VCaP (cell line): ENCODE results near the gene PLXNA2.

Source experiments
- H3K27ac ChIP-seq: fragments of 450-650 bp; 2 replicates; pipeline ENCODE4 v1.5.1; 2017
- TF ChIP-seq, protein P1 (sequence below): fragments of 450-650 bp; conservative IDR thresholded peaks from 2 replicates; pipeline ENCODE4 v1.5.1; 2017; ENCODE audit warnings: mild to moderate bottlenecking, moderate library complexity

Gene PLXNA2

DNA sequence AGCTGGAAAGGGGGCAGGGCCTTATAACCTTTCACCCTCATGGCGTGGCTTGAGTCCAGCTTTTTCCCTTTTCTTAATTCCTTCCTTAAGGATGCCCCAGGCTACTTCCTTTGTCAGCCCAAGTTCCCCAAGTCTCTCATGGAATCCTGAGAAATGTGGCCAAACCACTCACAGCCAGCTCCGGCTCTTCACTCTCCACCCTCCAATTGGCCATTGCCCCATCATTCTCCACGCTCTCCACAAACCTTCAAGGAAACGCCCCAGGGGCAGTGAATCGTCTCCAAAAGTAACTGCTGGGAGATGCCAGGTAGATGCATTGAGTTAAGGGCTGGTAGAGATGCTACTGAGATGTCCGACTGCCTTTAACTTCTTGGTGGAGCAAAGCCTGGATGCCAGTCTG is 219.8 kb downstream of the PLXNA2 start:
- TF ChIP-seq, protein P1, sequence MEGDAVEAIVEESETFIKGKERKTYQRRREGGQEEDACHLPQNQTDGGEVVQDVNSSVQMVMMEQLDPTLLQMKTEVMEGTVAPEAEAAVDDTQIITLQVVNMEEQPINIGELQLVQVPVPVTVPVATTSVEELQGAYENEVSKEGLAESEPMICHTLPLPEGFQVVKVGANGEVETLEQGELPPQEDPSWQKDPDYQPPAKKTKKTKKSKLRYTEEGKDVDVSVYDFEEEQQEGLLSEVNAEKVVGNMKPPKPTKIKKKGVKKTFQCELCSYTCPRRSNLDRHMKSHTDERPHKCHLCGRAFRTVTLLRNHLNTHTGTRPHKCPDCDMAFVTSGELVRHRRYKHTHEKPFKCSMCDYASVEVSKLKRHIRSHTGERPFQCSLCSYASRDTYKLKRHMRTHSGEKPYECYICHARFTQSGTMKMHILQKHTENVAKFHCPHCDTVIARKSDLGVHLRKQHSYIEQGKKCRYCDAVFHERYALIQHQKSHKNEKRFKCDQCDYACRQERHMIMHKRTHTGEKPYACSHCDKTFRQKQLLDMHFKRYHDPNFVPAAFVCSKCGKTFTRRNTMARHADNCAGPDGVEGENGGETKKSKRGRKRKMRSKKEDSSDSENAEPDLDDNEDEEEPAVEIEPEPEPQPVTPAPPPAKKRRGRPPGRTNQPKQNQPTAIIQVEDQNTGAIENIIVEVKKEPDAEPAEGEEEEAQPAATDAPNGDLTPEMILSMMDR, result no peak
- no peak overlapping the region for H3K27ac ChIP-seq

DNA sequence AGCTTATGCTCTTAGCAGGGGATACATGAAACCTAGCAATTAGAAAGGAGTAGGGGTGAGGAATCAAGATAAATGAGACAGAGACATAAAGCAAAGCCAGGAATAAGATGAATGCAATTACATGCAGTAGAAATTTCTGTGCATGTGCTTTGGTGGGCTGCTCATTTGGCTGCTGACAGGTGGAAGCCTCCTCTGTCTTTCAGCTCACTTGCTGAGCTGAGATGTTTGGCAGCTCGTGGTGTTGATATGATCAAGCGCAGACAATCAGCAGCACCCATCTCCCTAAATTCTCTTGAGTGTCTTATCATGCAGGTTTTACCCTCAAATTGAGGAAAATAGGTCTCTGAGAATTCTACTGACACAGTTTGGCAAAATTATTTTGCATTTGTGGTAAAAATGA is 224.9 kb downstream of the PLXNA2 start:
- TF ChIP-seq, protein P1, result no peak
- no peak overlapping the region for H3K27ac ChIP-seq

DNA sequence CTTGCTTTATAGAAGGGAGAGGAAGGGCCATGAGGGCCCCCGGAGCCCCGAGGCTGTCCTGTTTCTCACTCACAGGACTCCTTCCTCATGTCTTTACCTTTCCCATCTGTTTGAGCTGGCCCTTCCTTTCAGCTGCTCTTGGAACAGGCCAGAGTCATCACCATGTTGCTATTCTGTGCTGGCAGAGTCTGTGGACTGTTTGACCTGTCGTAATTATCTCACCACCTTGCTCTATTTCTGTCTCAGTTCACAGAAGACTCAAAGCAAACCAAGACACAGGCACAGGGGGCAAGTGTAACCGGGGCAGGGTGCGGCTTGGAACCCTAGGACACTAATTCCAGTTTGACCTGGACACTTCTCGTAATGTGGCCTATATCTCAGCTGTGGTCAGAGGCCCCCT is 228.9 kb downstream of the PLXNA2 start:
- H3K27ac ChIP-seq, result no peak overlapping the region
- TF ChIP-seq, protein P1, result no peak

DNA sequence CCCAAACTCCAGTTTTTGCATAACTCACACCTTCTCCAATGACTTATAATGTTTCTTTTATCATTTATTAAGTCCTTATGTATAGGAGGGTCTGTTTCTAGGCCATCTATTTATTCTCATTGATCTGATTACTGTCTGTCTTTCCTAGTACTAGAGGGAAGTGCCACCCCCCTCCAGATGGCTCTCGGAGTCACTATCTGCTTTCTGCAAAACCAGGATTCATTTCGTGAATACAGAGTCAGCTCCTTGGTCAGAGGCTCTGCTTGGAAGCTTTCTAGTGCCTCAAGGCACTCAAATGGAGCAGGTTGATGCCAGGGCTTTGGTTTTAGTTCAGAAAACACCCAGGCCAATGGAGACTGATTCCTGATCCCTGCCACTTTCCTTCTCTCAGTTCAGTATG is 231.0 kb downstream of the PLXNA2 start:
- H3K27ac ChIP-seq, result no peak overlapping the region
- TF ChIP-seq, protein P1, result no peak

DNA sequence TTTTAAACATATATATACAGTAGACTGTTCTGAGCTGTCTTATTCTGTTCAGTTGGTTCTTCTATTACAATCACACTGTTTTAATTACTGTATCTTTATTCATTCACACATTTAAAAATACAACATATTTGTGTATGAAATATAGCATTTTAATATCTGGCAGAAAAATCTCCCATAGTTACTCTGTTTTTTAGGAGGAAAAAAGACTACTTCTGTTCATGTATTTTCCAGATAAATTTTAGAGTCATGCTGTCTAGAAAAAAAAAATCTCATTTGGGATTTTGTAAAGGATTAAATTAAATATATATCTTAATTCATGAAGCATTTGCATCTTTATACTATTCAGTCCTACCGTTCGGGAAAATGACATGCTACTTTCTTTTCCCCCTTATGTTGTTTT is 231.5 kb downstream of the PLXNA2 start:
- TF ChIP-seq, protein P1, result no peak
- H3K27ac ChIP-seq, result no peak overlapping the region

DNA sequence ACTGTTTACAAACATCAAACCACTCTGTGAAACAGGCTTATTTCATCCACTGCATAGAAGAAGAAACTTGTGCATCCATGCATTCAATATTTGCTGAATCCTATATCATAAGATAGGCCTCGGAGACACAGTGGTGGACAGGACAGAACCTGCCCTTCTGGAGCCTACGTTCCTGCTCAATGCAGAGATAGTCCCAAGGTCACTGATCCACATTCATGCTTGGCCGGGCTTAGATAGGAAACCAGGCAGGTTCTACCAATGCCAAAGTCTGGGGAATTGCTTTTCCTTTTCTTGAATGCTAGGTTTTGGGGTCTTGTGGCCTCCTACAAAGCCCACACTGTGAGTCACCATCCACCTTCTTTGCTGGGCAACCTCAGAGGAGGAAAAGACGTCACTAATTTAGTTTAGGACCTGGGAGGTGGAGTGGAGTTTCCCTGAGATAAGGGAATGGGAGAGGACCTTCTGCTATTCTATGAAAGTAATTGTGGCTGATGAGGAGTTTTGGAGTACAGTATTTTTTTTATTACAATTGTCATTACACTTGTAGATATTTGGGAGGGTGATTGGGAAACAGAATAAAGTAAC is 233.6 kb downstream of the PLXNA2 start:
- H3K27ac ChIP-seq, result no peak overlapping the region
- TF ChIP-seq, protein P1, result no peak

DNA sequence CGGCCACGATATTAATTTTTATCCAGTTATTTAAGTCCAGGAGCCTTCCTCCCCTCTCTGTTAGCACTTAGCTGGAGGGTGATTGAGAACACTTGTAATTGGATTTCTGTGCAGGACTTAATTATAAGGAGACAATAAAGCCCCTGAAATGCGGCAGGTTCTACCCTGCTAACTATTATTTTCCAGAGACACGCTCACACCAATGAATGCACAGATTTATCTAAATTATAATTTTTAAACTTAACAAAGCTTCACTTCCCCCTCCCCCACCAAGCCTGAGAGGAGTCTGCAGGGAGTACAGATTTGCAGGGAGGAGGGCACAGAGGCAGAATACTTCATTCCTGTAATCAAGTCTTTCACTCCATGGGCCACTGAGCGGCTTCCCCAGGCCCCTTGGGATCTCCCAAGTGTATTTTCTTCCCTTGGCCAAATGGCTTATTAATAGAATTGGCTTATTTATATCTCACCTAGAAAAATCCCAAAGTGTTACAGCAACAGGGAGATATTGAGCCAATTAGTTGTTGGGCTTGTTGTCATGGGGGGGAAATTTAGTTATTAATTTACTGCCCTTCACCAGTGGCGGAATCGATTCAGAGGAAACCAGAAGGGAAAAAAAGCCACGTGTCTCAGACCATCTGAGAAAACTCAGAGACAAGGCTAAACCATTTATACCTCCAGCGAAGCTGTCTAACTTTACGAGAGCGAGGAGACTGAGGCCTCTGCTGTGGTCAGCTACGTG is 234.3 kb downstream of the PLXNA2 start:
- no peak overlapping the region for H3K27ac ChIP-seq
- TF ChIP-seq, protein P1, result no peak
